GM12891 (cell line): ENCODE results near the gene TMEM258.

Source experiments
- DNase-seq: peaks from one replicate; pipeline ENCODE4 v3.0.0; 2011; ENCODE audit warnings: low spot score; ENCODE audit not compliant: insufficient read length
- FAIRE-seq: peaks from 2 replicates; lab custom pipeline; 2011; peaks lifted over from hg19 to GRCh38; lab: Jason Lieb, UNC
- PAX5 ChIP-seq: IDR thresholded peaks from 2 replicates; pipeline ENCODE4 v1.6.1; 2011; ENCODE audit warnings: low read length, moderate library complexity, mild to moderate bottlenecking; ENCODE audit not compliant: insufficient read depth, severe bottlenecking
- POLR2A ChIP-seq: IDR thresholded peaks from 2 replicates; pipeline ENCODE4 v1.6.1; 2011; ENCODE audit warnings: low read depth, low read length, control low read depth
- POLR2AphosphoS5 ChIP-seq: IDR thresholded peaks from 2 replicates; pipeline ENCODE4 v1.6.1; 2011; ENCODE audit warnings: low read depth, low read length, control low read depth
- POU2F2 ChIP-seq: IDR thresholded peaks from 2 replicates; pipeline ENCODE4 v1.6.1; 2011; ENCODE audit warnings: low read depth, mild to moderate bottlenecking, control low read depth, low read length, moderate library complexity
- SPI1 ChIP-seq: IDR thresholded peaks from 2 replicates; pipeline ENCODE4 v1.6.1; 2011; ENCODE audit warnings: low read depth, low read length, control low read depth
- TAF1 ChIP-seq: IDR thresholded peaks from 2 replicates; pipeline ENCODE4 v1.6.1; 2011; ENCODE audit warnings: low read depth, low read length, control low read depth

The TMEM258 gene

GRCh38 chr11:61812736-61813411 is 20.5 kb upstream of the TMEM258 start:
- TF ChIP-seq PAX5 (no peak), POLR2AphosphoS5 (no peak), TAF1 (no peak), POU2F2 (no peak), SPI1 (no peak), POLR2A (no peak)
- DNase-seq: no peak
- FAIRE-seq: no peak

GRCh38 chr11:61811831-61812230 is 19.4 kb upstream of the TMEM258 start:
- no peak for TF ChIP-seq TAF1
- no peak for TF ChIP-seq POLR2AphosphoS5
- no peak for TF ChIP-seq POLR2A
- no peak for TF ChIP-seq POU2F2
- TF ChIP-seq PAX5: no peak
- no peak for TF ChIP-seq SPI1
- DNase-seq (no peak), FAIRE-seq (no peak)

- DNase-seq (no peak), FAIRE-seq (no peak)
- TF ChIP-seq POU2F2: no peak
- no peak for TF ChIP-seq TAF1
- TF ChIP-seq POLR2AphosphoS5: no peak
- no peak for TF ChIP-seq SPI1
- TF ChIP-seq POLR2A: no peak
These were observed 18.3 kb upstream of the TMEM258 start for GRCh38 chr11:61810671-61811175.

- TF ChIP-seq POU2F2 (no peak), PAX5 (no peak)
- FAIRE-seq (no peak), DNase-seq (no peak)
These were observed 14.4 kb upstream of the TMEM258 start for GRCh38 chr11:61806785-61807184.

GRCh38 chr11:61805146-61805545 is 12.7 kb upstream of the TMEM258 start:
- TF ChIP-seq PAX5: no peak
- TF ChIP-seq SPI1: no peak
- no peak for TF ChIP-seq POU2F2
- no peak for TF ChIP-seq TAF1
- TF ChIP-seq POLR2A: no peak
- TF ChIP-seq POLR2AphosphoS5: no peak
- FAIRE-seq (no peak), DNase-seq (no peak)

GRCh38 chr11:61803889-61804647 is 11.7 kb upstream of the TMEM258 start:
- no peak for DNase-seq
- no peak for FAIRE-seq

GRCh38 chr11:61802605-61803004 is 10.2 kb upstream of the TMEM258 start:
- no peak for TF ChIP-seq POLR2A
- no peak for TF ChIP-seq TAF1
- TF ChIP-seq SPI1: no peak
- no peak for TF ChIP-seq POU2F2
- TF ChIP-seq POLR2AphosphoS5: no peak; the same call in 1 of the 2 replicates
- TF ChIP-seq PAX5: no peak
- FAIRE-seq (no peak), DNase-seq (no peak)

More at GRCh38 chr11:61803889-61804647, 11.7 kb upstream of the TMEM258 start:
- TF ChIP-seq PAX5: no peak
- TF ChIP-seq POU2F2: no peak
- TF ChIP-seq TAF1: no peak
- TF ChIP-seq POLR2AphosphoS5: no peak
- no peak for TF ChIP-seq POLR2A
- TF ChIP-seq SPI1: no peak

GRCh38 chr11:61800331-61801281 is 8.2 kb upstream of the TMEM258 start:
- DNase-seq: no peak
- TF ChIP-seq PAX5 (no peak), POLR2AphosphoS5 (no peak), POU2F2 (no peak), SPI1 (no peak), TAF1 (no peak), POLR2A (no peak)
- FAIRE-seq: no peak
